ENCODE measurements around the gene STRADA. TPM values are rescaled to one million over a fixed set of nuclear protein-coding genes. Genes with fewer than 3 reads are reported as not detected.
A peak's percentile ranks its signal among the peaks of the same experiment; 100 is the strongest.

Gene STRADA
- total and polyA plus RNA-seq, 2 of the 8 experiments (the other 6 are each of a cell fraction or from before 2014, with no cell fraction given): 35.6 to 43.3 TPM

GRCh38 chr17:63702721-63703015 is 38.9 kb downstream of the STRADA start:
- Histone ChIP-seq H2BK120ac (replicated peaks; ENCODE audit: low read depth, low read length) (no peak overlapping the region), H4K20me1 (replicated peaks in 1 of 2; ENCODE audit: control insufficient read depth in 1 of 2, insufficient read depth in 2 of 2, low read length in 2 of 2) (peaks cover 4 to 13% of the 10 kb centered on the region in 2 experiments), H4K5ac (ENCODE audit: insufficient read length, low read depth, low read length) (no peak overlapping the region), H3K4me1 (replicated peaks in 1 of 4; ENCODE audit: control insufficient read depth in 3 of 4, insufficient read depth in 4 of 4, low read length in 3 of 4) (peaks cover 3 to 20% (median 13%) of the 10 kb centered on the region in 4 experiments; a peak in 6 of 7 replicates), H3K9me3 (ENCODE audit: insufficient read depth in 2 of 2, low read depth in 1 of 2, low read length in 1 of 2) (no peaks in the 10 kb centered on the region), H2BK5ac (ENCODE audit: low read depth, low read length) (no peak overlapping the region), H2BK12ac (ENCODE audit: low read depth, low read length) (no peak overlapping the region), H4K8ac (ENCODE audit: extremely low read depth, insufficient read depth, low read length) (no peak overlapping the region), H3K18ac (ENCODE audit: extremely low read depth, low read length) (no peak overlapping the region), H2BK20ac (ENCODE audit: low read length) (no peak overlapping the region), H3K23ac (ENCODE audit: insufficient read length) (no peak overlapping the region), H3K27ac (ENCODE audit: low read depth, low read length) (no peak overlapping the region), H3K23me2 (ENCODE audit: low read depth, low read length) (peaks cover 16% of the 10 kb centered on the region; the same call in 1 of the 2 replicates), H2AK5ac (ENCODE audit: low read depth, low read length) (no peak overlapping the region), H3K4me3 (ENCODE audit: extremely low read depth in 1 of 4, insufficient read depth in 2 of 4, low read depth in 3 of 4, low read length in 4 of 4) (no peak overlapping the region), H3K27me3 (replicated peaks in 1 of 4; ENCODE audit: control insufficient read depth in 3 of 4, extremely low read depth in 1 of 4, insufficient read depth in 3 of 4, low read length in 3 of 4) (peaks cover 0 to 5% (median 0%) of the 10 kb centered on the region in 4 experiments; a peak in 3 of 7 replicates), H4K91ac (replicated peaks; ENCODE audit: insufficient read length, low read length) (no peak overlapping the region), H3K79me2 (ENCODE audit: control insufficient read depth in 1 of 2, insufficient read depth in 2 of 2, low read length in 2 of 2) (no peaks in the 10 kb centered on the region; a peak in 1 of 4 replicates), H3K36me3 (ENCODE audit: control insufficient read depth in 2 of 4, insufficient read depth in 4 of 4, low read length in 3 of 4) (peaks cover 0 to 11% (median 1%) of the 10 kb centered on the region in 4 experiments; a peak in 3 of 8 replicates), H3K9ac (replicated peaks in 1 of 4; ENCODE audit: extremely low read depth in 1 of 4, low read depth in 3 of 4, low read length in 3 of 4) (0 out of 7 replicates have a peak overlapping the region, but pooled peaks of 1 of the 4 experiments have one; percentile 14), H3K4me2 (ENCODE audit: insufficient read depth in 1 of 2, low read depth in 2 of 2, low read length in 2 of 2) (peak overlapping the region in 1 of 2 experiments; percentile 84; a peak in 1 of 4 replicates), H3K14ac (ENCODE audit: insufficient read length) (no peak overlapping the region), H2BK15ac (ENCODE audit: low read length) (no peak overlapping the region), H3K4ac (replicated peaks; ENCODE audit: insufficient read length, low read depth, low read length) (no peak overlapping the region), H2AFZ (ENCODE audit: low read length) (no peak overlapping the region), H3K79me1 (ENCODE audit: low read depth, low read length) (0 out of 2 replicates have a peak, but pooled peaks cover 3% of the 10 kb centered on the region), H3K56ac (replicated peaks; ENCODE audit: insufficient read length, low read depth, low read length) (no peak overlapping the region)
- ChIA-PET POLR2A (ENCODE audit: partially characterized antibody) (interaction anchor here (0.8 to 1.3 kb wide), 3 partner anchors 8 to 87 kb away, joined by 3 to 4 read pairs (median 3); no protein-coding TSS in a partner anchor), CTCF (ENCODE audit: partially characterized antibody) (interaction anchor here (1.2 to 3.3 kb wide), 3 partner anchors 8 to 22 kb away, joined by 3 to 17 read pairs (median 7); no protein-coding TSS in a partner anchor)
- DNase-seq (ENCODE audit: low read depth in 1 of 2, low spot score in 2 of 2): no peak
- FAIRE-seq: no peak
- TF ChIP-seq HDAC2 (IDR thresholded peaks at IDR 0.05; ENCODE audit: borderline replicate concordance in 1 of 2, low read depth in 2 of 2, low read length in 2 of 2) (no peak), E2F6 (IDR thresholded peaks at IDR 0.05) (0 out of 2 replicates have a peak, but pooled peaks have one; percentile 21), POU5F1 (IDR thresholded peaks at IDR 0.05; ENCODE audit: low read depth, low read length) (no peak), CEBPB (IDR thresholded peaks at IDR 0.05; ENCODE audit: low read depth, low read length) (no peak), KDM4A (IDR thresholded peaks at IDR 0.05; ENCODE audit: low read depth, low read length, severe bottlenecking) (no peak), SP1 (IDR thresholded peaks at IDR 0.05; ENCODE audit: low read depth, low read length) (no peak), RBBP5 (IDR thresholded peaks at IDR 0.05; ENCODE audit: borderline replicate concordance, low read depth, low read length) (no peak), RXRA (IDR thresholded peaks at IDR 0.05; ENCODE audit: insufficient read depth, low read depth, low read length) (no peak), RAD21 (IDR thresholded peaks at IDR 0.05 in 1 of 2, conservative IDR thresholded peaks at IDR 0.05 in 1 of 2; ENCODE audit: low read depth in 2 of 2, low read length in 2 of 2) (no peak)
- 88% methylated on average over 6 of the region's 6 CpGs; no CpG with 5 or more reads in 1 of the 2 experiments for WGBS, 2 experiments (ENCODE audit: extremely low coverage in 1 of 2, insufficient coverage in 1 of 2, insufficient read length in 1 of 2, insufficient replicate concordance in 2 of 2, low coverage in 1 of 2, low lambda C conversion rate in 2 of 2, missing lambda C conversion rate in 1 of 2)

Data from H1 (cell line).